HEK293 (cell line): ENCODE data around the gene C1QTNF2.

Experiments
- CTCF ChIA-PET: fragments of 350-600 bp; formaldehyde crosslinking; extraction: SDS; loops from one replicate; lab custom pipeline; 2021; ENCODE audit warnings: antibody characterized with exemption; lab: Yijun Ruan, JAX
- POLR2A ChIA-PET: fragments of 300-600 bp; formaldehyde crosslinking; extraction: SDS; loops from one replicate; lab custom pipeline; 2020; ENCODE audit warnings: antibody characterized with exemption, inconsistent platforms; lab: Yijun Ruan, JAX
- H3K27ac ChIP-seq: fragments of 200-500 bp; sonication (Bioruptor generic); 2 replicates; pipeline ENCODE4 v1.5.1; 2014; ENCODE audit warnings: low read depth, low read length, control low read depth, inconsistent platforms; ENCODE audit errors: extremely low read depth
- H3K36me3 ChIP-seq, 2 experiments: fragments of 200-500 bp in 1 of 2; sonication (Bioruptor generic) in 1 of 2; 1 replicate in 1 of 2; 2 replicates in 1 of 2; pipeline ENCODE4 v1.5.1; 2014 to 2017; ENCODE audit warnings: inconsistent platforms in 2 of 2, low read length in 2 of 2; ENCODE audit not compliant: control insufficient read depth in 2 of 2, insufficient read depth in 1 of 2
- H3K4me1 ChIP-seq: fragments of 200-500 bp; sonication (Bioruptor generic); 2 replicates; pipeline ENCODE4 v1.5.1; 2014; ENCODE audit warnings: mild to moderate bottlenecking, low read length, inconsistent platforms; ENCODE audit not compliant: control insufficient read depth, insufficient read depth
- H3K4me3 ChIP-seq: 2 replicates; pipeline ENCODE4 v1.5.1; 2011; ENCODE audit warnings: low read depth, mild to moderate bottlenecking, control low read depth, low read length, moderate library complexity
- H3K9me3 ChIP-seq: fragments of 200-500 bp; sonication (Bioruptor generic); 2 replicates; pipeline ENCODE4 v1.5.1; 2014; ENCODE audit warnings: low read depth, low read length, inconsistent platforms; ENCODE audit not compliant: control insufficient read depth, insufficient read depth
- BCL11A ChIP-seq: fragments of 450-650 bp; formaldehyde crosslinking; IDR thresholded peaks from 2 replicates; pipeline ENCODE4 v1.5.1; 2016; ENCODE audit warnings: low read depth, missing biosample characterization, missing genetic modification characterization
- FEZF1 ChIP-seq: fragments of 450-650 bp; formaldehyde crosslinking; IDR thresholded peaks from 2 replicates; pipeline ENCODE4 v1.5.1; 2016; ENCODE audit warnings: missing biosample characterization, missing genetic modification characterization
- SETDB1 ChIP-seq: IDR thresholded peaks from one replicate; pipeline ENCODE4 v1.6.1; 2017; ENCODE audit warnings: mild to moderate bottlenecking, low read length, moderate library complexity, mixed read lengths; ENCODE audit not compliant: insufficient read length
- ZFHX2 ChIP-seq: fragments of 450-650 bp; formaldehyde crosslinking; conservative IDR thresholded peaks from 2 replicates; pipeline ENCODE4 v1.5.1; 2016; ENCODE audit warnings: missing biosample characterization, missing genetic modification characterization
- ZNF112 ChIP-seq: fragments of 450-650 bp; formaldehyde crosslinking; IDR thresholded peaks from 2 replicates; pipeline ENCODE4 v1.5.0; 2017; ENCODE audit warnings: missing biosample characterization, missing genetic modification characterization
- ZNF114 ChIP-seq: fragments of 450-650 bp; formaldehyde crosslinking; IDR thresholded peaks from 2 replicates; pipeline ENCODE4 v1.5.0; 2017; ENCODE audit warnings: missing biosample characterization, missing genetic modification characterization
- ZNF175 ChIP-seq: fragments of 450-650 bp; formaldehyde crosslinking; IDR thresholded peaks from 2 replicates; pipeline ENCODE4 v1.5.1; 2016; ENCODE audit warnings: missing biosample characterization, missing genetic modification characterization
- ZNF214 ChIP-seq: fragments of 450-650 bp; formaldehyde crosslinking; IDR thresholded peaks from 2 replicates; pipeline ENCODE4 v1.5.1; 2017; ENCODE audit warnings: missing biosample characterization, mild to moderate bottlenecking, missing genetic modification characterization, borderline replicate concordance
- ZNF555 ChIP-seq: fragments of 450-650 bp; formaldehyde crosslinking; conservative IDR thresholded peaks from 2 replicates; pipeline ENCODE4 v1.5.1; 2017; ENCODE audit warnings: missing biosample characterization, mild to moderate bottlenecking, missing genetic modification characterization, inconsistent platforms
- ZNF558 ChIP-seq: fragments of 450-650 bp; formaldehyde crosslinking; IDR thresholded peaks from 2 replicates; pipeline ENCODE4 v1.5.1; 2016; ENCODE audit warnings: missing biosample characterization, missing genetic modification characterization
- ZNF664 ChIP-seq: fragments of 450-650 bp; formaldehyde crosslinking; IDR thresholded peaks from 2 replicates; pipeline ENCODE4 v1.5.1; 2016; ENCODE audit warnings: missing biosample characterization, missing genetic modification characterization
- ZNF76 ChIP-seq: fragments of 450-650 bp; formaldehyde crosslinking; IDR thresholded peaks from 2 replicates; pipeline ENCODE4; 2016; ENCODE audit warnings: low read depth, missing biosample characterization, missing genetic modification characterization, borderline replicate concordance
- TF ChIP-seq, protein P1 (sequence below): fragments of 450-650 bp; formaldehyde crosslinking; IDR thresholded peaks from 2 replicates; pipeline ENCODE4 v1.5.1; 2016; ENCODE audit warnings: missing biosample characterization, missing genetic modification characterization
- TF ChIP-seq, protein P2 (sequence below): fragments of 450-650 bp; formaldehyde crosslinking; IDR thresholded peaks from 2 replicates; pipeline ENCODE4 v1.5.1; 2016; ENCODE audit warnings: missing biosample characterization, missing genetic modification characterization
- TF ChIP-seq, protein P3 (sequence below): fragments of 450-650 bp; formaldehyde crosslinking; IDR thresholded peaks from 2 replicates; pipeline ENCODE4 v1.5.1; 2017; ENCODE audit warnings: missing biosample characterization, mild to moderate bottlenecking, missing genetic modification characterization, moderate library complexity
- TF ChIP-seq, protein P4 (sequence below): fragments of 450-650 bp; formaldehyde crosslinking; IDR thresholded peaks from 2 replicates; pipeline ENCODE4 v1.5.1; 2016; ENCODE audit warnings: missing biosample characterization, missing genetic modification characterization

Gene C1QTNF2

DNA sequence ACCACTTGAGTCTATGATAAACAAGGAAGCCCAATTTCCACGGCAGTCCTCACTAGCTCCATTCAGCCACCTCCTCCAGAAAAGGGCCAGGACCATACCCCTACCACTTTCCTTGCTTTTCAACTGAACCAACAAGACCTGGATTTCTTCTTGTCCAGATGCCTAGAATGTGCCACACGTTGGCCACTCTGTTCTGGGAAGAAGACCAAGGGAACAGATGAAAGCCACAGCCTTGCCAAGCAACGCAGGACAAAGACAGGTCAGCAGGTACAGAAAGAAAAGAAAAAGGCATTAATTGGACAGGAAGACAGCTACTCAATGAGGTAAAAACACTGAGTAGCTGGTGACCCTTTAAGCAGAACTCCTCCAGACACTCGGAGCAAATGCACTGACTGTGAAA is 60.3 kb downstream of the C1QTNF2 start (continued):
- TF ChIP-seq ZNF558 = no peak
- TF ChIP-seq, protein P1, sequence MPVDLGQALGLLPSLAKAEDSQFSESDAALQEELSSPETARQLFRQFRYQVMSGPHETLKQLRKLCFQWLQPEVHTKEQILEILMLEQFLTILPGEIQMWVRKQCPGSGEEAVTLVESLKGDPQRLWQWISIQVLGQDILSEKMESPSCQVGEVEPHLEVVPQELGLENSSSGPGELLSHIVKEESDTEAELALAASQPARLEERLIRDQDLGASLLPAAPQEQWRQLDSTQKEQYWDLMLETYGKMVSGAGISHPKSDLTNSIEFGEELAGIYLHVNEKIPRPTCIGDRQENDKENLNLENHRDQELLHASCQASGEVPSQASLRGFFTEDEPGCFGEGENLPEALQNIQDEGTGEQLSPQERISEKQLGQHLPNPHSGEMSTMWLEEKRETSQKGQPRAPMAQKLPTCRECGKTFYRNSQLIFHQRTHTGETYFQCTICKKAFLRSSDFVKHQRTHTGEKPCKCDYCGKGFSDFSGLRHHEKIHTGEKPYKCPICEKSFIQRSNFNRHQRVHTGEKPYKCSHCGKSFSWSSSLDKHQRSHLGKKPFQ (tag by site-specific recombination) = no peak
- TF ChIP-seq ZFHX2 = no peak
- TF ChIP-seq FEZF1 (tag by site-specific recombination) = no peak
- no peak for TF ChIP-seq BCL11A

DNA sequence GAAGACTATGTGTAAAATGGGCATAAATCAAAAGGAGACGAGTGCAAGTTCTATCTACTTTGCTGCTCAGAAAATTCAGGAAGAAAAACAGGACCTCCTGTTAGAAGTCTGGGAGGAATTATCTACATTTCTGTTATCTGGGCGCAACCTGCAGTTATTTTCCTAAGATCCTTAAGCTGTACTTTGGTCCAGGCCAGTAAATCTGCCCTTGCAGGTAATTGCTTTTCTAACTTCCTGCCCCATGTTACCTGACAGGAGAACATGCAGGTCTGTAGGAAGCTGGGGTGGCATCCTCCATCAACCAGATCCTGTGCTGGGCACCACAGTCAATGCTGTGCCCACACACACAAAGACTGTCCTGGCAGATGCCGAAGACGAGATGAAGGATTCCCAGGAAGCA is 63.7 kb downstream of the C1QTNF2 start:
- Histone ChIP-seq H3K27ac (no peak overlapping the region), H3K9me3 (no peaks in the 10 kb centered on the region), H3K4me3 (no peak overlapping the region), H3K36me3 (no peaks in the 10 kb centered on the region), H3K4me1 (no peaks in the 10 kb centered on the region; the same call in 1 of the 2 replicates)
- ChIA-PET CTCF (no interaction called here), POLR2A (interaction anchor here (0.6 kb wide), 3 partner anchors 15 to 724 kb away, joined by 3 to 4 read pairs (median 3); no protein-coding TSS in a partner anchor)
- TF ChIP-seq ZNF112 (tag by site-specific recombination) (no peak), ZNF76 (tag by site-specific recombination) (no peak), ZNF114 (no peak), ZNF175 (no peak), ZNF214 (no peak), ZNF664 (tag by site-specific recombination) (no peak)
- TF ChIP-seq, protein P2, sequence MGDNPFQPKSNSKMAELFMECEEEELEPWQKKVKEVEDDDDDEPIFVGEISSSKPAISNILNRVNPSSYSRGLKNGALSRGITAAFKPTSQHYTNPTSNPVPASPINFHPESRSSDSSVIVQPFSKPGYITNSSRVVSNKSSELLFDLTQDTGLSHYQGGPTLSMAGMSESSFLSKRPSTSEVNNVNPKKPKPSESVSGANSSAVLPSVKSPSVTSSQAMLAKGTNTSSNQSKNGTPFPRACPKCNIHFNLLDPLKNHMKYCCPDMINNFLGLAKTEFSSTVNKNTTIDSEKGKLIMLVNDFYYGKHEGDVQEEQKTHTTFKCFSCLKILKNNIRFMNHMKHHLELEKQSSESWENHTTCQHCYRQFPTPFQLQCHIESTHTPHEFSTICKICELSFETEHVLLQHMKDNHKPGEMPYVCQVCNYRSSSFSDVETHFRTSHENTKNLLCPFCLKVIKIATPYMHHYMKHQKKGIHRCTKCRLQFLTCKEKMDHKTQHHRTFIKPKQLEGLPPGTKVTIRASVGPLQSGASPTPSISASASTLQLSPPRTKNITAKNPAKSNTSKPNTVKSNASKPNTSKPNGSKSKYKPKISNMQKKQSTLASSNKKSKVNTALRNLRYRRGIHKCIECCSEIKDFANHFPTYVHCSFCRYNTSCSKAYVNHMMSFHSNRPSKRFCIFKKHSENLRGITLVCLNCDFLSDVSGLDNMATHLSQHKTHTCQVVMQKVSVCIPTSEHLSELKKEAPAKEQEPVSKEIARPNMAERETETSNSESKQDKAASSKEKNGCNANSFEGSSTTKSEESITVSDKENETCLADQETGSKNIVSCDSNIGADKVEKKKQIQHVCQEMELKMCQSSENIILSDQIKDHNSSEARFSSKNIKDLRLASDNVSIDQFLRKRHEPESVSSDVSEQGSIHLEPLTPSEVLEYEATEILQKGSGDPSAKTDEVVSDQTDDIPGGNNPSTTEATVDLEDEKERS = no peak
- TF ChIP-seq, protein P3, sequence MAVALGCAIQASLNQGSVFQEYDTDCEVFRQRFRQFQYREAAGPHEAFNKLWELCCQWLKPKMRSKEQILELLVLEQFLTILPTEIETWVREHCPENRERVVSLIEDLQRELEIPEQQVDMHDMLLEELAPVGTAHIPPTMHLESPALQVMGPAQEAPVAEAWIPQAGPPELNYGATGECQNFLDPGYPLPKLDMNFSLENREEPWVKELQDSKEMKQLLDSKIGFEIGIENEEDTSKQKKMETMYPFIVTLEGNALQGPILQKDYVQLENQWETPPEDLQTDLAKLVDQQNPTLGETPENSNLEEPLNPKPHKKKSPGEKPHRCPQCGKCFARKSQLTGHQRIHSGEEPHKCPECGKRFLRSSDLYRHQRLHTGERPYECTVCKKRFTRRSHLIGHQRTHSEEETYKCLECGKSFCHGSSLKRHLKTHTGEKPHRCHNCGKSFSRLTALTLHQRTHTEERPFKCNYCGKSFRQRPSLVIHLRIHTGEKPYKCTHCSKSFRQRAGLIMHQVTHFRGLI (tag by site-specific recombination) = no peak
- TF ChIP-seq, protein P4, sequence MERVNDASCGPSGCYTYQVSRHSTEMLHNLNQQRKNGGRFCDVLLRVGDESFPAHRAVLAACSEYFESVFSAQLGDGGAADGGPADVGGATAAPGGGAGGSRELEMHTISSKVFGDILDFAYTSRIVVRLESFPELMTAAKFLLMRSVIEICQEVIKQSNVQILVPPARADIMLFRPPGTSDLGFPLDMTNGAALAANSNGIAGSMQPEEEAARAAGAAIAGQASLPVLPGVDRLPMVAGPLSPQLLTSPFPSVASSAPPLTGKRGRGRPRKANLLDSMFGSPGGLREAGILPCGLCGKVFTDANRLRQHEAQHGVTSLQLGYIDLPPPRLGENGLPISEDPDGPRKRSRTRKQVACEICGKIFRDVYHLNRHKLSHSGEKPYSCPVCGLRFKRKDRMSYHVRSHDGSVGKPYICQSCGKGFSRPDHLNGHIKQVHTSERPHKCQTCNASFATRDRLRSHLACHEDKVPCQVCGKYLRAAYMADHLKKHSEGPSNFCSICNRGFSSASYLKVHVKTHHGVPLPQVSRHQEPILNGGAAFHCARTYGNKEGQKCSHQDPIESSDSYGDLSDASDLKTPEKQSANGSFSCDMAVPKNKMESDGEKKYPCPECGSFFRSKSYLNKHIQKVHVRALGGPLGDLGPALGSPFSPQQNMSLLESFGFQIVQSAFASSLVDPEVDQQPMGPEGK (tag by site-specific recombination) = no peak

DNA sequence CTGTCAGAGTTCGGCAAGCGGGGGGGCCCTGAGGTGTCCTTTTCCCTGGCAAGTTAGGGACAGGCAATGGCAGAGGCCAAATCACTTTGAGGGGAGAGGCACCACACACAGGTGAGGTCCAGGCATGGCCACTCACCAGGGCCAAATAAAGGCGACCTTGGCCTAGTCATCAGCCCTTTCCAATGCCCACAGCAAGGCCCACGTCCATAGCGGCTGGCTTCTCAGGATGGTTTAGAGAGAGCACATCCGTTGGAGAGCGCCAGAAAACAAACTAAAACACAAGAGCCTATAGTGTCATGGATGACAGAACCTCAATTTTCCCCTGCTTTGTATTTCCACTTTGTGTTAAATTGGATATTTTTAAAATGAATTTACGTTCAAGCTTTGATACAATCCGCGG is 65.1 kb downstream of the C1QTNF2 start:
- no peaks in the 10 kb centered on the region for H3K36me3 ChIP-seq
- ChIA-PET CTCF (interaction anchor here (0.6 to 0.9 kb wide), 2 partner anchors 18 to 108 kb away, joined by 3 read pairs; no protein-coding TSS in a partner anchor), POLR2A (no interaction called here)
- no peaks in the 10 kb centered on the region for H3K4me1 ChIP-seq
- no peaks in the 10 kb centered on the region for H3K9me3 ChIP-seq
- H3K4me3 ChIP-seq = no peak overlapping the region
- no peak for TF ChIP-seq SETDB1
- TF ChIP-seq ZNF214 = no peak
- no peak for TF ChIP-seq ZNF555 (tag by site-specific recombination)
- H3K27ac ChIP-seq = no peak overlapping the region
